ENCODE measurements around the gene TPD52L1. TPM values are rescaled to one million over a fixed set of nuclear protein-coding genes. Genes with fewer than 3 reads are reported as not detected.

TPD52L1 gene
- total and polyA plus RNA-seq, 2 donors (not counting 3 experiments of a cell fraction or from before 2014, with no cell fraction given): 0.29 to 0.37 TPM

GRCh38 chr6:125231133-125231532 is 77.6 kb downstream of the TPD52L1 start:
- Histone ChIP-seq H4K20me1 (replicated peaks; ENCODE audit: control insufficient read depth, extremely low read depth, insufficient read depth, low read length) (no peaks in the 10 kb centered on the region), H3K79me2 (ENCODE audit: control insufficient read depth, insufficient read depth, low read length) (no peaks in the 10 kb centered on the region), H3K36me3 (ENCODE audit: control insufficient read depth in 2 of 2, extremely low read depth in 1 of 2, insufficient read depth in 2 of 2, low read length in 2 of 2) (no peaks in the 10 kb centered on the region), H3K27ac (ENCODE audit: insufficient read depth, low read depth, low read length) (no peak overlapping the region), H3K27me3 (ENCODE audit: control insufficient read depth in 2 of 2, insufficient read depth in 2 of 2, low read length in 2 of 2) (no peaks in the 10 kb centered on the region), H3K4me3 (replicated peaks in 1 of 3; ENCODE audit: insufficient read depth in 1 of 3, low read depth in 1 of 3, low read length in 3 of 3) (no peak overlapping the region), H3K9me3 (replicated peaks; ENCODE audit: control insufficient read depth, insufficient read depth, low read length) (no peaks in the 10 kb centered on the region), H2AFZ (ENCODE audit: low read depth, low read length) (no peak overlapping the region), H3K4me2 (ENCODE audit: insufficient read depth, low read length) (no peak overlapping the region), H3K9me1 (replicated peaks; ENCODE audit: control insufficient read depth, extremely low read depth, insufficient read depth, low read length) (no peaks in the 10 kb centered on the region), H3K4me1 (ENCODE audit: control insufficient read depth, extremely low read depth, insufficient read depth, low read length) (no peaks in the 10 kb centered on the region), H3K9ac (replicated peaks; ENCODE audit: extremely low read depth, insufficient read depth, low read length) (no peak overlapping the region)
- dilution Hi-C loops (cut with MboI; ENCODE audit: extremely low pct_ligation_motif_present, low sequenced_read_pairs): no loop called here
- intact Hi-C loops (cut with micrococcal nuclease): no loop called here
- ChIA-PET CTCF (interaction anchor here (1.4 kb wide), 1 partner anchor 39 kb away, joined by 4 read pairs; no protein-coding TSS in a partner anchor), POLR2A (no interaction called here)
- no peak for FAIRE-seq
- DNase-seq (ENCODE audit: low read depth, low spot score): no peak
- no TSS peak for BruUV-seq (replicated peaks)
- TF ChIP-seq MYC (IDR thresholded peaks at IDR 0.05; ENCODE audit: low read depth, low read length) (no peak), POLR2AphosphoS5 (IDR thresholded peaks at IDR 0.05; ENCODE audit: insufficient read depth, low read depth, low read length) (no peak), EZH2 (IDR thresholded peaks at IDR 0.05; ENCODE audit: borderline replicate concordance, low read depth, low read length, severe bottlenecking) (no peak), POLR2A (IDR thresholded peaks at IDR 0.05; ENCODE audit: low read depth, low read length) (no peak), JUN (IDR thresholded peaks at IDR 0.05; ENCODE audit: borderline replicate concordance, insufficient read depth, insufficient read length, low read depth) (no peak), GATA2 (IDR thresholded peaks at IDR 0.05; ENCODE audit: insufficient read depth, insufficient read length, low read depth, low read length) (no peak), FOS (IDR thresholded peaks at IDR 0.05; ENCODE audit: borderline replicate concordance, insufficient read depth, low read length) (no peak)
- TF ChIP-seq, protein P1, sequence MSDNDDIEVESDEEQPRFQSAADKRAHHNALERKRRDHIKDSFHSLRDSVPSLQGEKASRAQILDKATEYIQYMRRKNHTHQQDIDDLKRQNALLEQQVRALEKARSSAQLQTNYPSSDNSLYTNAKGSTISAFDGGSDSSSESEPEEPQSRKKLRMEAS (IDR thresholded peaks at IDR 0.05; ENCODE audit: insufficient read depth, insufficient read length): no peak
- TF ChIP-seq, protein P2, sequence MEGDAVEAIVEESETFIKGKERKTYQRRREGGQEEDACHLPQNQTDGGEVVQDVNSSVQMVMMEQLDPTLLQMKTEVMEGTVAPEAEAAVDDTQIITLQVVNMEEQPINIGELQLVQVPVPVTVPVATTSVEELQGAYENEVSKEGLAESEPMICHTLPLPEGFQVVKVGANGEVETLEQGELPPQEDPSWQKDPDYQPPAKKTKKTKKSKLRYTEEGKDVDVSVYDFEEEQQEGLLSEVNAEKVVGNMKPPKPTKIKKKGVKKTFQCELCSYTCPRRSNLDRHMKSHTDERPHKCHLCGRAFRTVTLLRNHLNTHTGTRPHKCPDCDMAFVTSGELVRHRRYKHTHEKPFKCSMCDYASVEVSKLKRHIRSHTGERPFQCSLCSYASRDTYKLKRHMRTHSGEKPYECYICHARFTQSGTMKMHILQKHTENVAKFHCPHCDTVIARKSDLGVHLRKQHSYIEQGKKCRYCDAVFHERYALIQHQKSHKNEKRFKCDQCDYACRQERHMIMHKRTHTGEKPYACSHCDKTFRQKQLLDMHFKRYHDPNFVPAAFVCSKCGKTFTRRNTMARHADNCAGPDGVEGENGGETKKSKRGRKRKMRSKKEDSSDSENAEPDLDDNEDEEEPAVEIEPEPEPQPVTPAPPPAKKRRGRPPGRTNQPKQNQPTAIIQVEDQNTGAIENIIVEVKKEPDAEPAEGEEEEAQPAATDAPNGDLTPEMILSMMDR (IDR thresholded peaks at IDR 0.05; ENCODE audit: extremely low read depth in 1 of 2, insufficient read depth in 1 of 2, low read depth in 1 of 2, low read length in 2 of 2): no peak

Data from endothelial cell of umbilical vein (primary cell).